NCI-H2196 treated with DMSO at 0.1 percent for 48 hours (cell line): ENCODE data around the gene MIEF2.

ENCODE experiments used
- DNase-seq: peaks from one replicate; lab custom pipeline; 2025; ENCODE audit not compliant: unreplicated experiment; lab: John Stamatoyannopoulos, UW

Gene MIEF2

DNA sequence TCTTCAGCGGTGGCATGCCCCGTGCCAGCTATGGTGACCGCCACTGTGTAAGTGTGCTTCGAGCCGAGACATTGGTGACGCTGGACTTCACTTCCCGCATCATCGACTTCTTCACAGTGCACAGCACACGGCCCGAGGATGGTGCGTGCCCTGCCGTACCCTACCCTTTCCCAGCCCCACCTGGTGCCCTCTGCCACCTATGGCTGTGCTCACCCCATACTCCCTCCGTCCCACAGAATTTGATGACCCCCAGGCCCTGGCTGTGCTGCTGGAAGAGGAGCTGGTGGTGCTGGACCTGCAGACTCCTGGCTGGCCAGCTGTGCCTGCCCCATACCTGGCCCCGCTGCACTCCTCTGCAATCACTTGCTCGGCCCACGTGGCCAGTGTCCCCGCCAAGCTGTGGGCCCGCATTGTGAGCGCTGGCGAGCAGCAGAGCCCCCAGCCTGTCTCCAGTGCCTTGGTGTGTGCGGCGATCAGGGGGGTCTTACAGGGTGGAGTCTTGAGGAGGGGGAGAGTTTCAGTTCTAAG is 25.5 kb upstream of the MIEF2 start:
- DNase-seq: no peak

DNA sequence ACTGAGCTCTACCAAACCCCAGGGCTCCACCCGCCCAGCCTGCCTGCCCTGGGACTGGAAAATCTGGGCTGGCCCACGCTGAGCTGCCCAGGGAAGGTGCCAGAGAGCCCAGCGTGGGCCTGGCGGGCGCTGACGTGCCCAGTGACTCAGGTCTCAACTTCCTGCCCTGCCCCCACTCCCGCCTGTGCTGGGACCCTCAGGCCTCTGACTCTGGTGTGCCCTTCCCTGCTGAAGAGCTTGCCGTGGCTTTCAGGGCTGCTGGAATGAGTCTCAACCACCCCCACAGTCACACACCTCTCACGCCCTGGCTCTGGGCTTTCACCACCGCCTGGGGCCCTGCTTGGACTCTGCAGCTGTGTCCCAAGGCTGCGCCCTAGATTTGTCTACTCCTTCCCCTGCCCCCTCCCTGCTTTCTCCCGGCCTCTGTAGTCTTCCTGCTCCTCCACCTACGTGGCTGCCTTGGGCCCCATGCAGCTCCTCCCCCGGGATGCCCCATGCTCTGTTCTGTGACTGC is 24.7 kb upstream of the MIEF2 start:
- no peak for DNase-seq

DNA sequence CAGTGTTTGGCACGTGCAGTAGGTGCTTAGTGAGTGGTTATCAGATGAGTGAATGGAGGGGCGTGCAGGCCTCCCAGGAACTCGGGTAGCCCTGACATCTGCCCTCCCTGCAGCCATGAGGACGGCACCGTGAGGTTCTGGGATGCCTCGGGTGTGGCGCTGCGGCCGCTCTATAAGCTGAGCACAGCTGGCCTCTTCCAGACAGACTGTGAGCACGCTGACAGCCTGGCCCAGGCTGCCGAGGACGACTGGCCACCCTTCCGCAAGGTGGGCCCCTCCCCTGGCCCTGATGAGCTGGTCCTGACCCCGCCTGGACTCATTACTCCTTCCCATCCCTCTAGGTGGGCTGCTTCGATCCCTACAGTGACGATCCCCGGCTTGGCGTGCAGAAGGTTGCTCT is 24.0 kb upstream of the MIEF2 start:
- DNase-seq: no peak

DNA sequence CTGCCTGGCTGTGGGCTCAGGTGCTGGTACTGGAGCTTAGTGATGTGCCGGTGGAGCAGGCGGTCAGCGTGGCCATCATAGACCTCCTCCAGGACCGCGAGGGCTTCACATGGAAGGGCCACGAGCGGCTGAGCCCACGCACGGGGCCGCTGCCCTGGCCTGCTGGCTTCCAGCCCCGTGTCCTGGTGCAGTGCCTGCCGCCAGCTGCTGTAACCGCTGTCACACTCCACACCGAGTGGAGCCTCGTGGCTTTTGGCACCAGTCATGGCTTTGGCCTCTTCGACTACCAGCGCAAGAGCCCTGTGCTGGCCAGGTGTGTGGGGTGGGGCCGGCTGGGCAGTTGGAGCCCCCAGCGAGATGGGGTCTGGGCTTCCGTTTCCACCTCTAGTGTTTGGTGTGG is 23.0 kb upstream of the MIEF2 start:
- DNase-seq: no peak

DNA sequence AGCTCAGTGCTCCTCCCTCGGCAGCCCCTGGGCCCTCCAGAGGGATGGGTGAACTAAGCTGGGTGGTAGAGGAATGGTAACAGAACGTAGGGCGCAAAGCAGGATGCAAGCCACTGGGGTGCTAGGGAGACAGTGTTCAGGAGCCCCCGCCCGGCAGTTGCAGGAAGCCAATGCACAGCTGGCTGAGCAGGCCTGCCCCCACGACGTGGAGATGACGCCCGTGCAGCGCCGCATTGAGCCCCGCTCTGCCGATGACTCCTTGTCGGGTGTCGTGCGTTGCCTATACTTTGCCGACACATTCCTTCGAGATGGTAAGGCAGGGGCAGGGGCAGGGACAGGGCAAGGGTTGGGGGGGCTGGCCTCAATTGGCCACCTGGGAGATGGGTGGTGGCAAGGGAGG is 22.2 kb upstream of the MIEF2 start:
- no peak for DNase-seq

DNA sequence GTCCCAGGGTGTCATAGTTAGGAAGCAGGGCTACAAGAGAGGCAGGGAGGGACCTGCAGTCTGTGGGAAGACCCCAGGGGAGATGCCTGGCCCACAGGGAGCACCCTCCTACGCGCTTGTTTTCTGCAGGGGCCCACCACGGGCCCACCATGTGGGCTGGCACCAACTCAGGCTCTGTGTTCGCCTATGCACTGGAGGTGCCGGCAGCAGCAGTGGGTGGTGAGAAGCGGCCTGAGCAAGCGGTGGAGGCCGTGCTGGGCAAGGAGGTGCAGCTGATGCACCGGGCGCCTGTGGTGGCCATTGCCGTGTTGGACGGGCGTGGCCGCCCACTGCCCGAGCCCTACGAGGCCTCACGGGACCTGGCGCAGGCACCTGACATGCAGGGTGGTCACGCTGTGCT is 20.0 kb upstream of the MIEF2 start:
- DNase-seq: no peak

DNA sequence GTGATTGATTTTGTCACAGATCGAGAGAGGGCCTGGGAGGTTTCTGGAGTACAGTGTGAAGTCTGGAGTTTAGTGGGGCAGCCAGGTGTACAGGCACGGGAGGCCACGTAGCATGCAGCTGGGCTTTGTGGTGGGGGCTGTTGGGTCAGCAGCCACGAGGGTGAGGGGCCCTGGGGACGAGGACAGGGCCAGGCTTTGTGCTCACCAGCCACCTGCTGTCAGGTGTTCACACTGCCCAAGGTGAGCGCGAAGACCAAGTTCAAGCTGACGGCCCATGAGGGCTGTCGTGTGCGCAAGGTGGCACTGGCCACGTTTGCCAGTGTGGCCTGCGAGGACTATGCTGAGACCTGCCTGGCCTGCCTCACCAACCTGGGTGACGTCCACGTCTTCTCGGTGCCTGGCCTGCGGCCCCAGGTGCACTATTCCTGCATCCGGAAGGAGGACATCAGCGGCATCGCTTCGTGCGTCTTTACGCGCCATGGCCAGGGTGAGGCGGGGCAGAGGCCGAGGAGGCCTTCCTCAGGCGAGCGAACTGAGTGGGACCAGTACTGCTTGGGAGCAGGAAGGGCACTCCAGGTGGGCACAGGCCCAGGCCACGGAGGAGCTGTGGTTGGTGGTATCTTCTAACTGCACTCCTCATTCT is 19.1 kb upstream of the MIEF2 start:
- DNase-seq: no peak

DNA sequence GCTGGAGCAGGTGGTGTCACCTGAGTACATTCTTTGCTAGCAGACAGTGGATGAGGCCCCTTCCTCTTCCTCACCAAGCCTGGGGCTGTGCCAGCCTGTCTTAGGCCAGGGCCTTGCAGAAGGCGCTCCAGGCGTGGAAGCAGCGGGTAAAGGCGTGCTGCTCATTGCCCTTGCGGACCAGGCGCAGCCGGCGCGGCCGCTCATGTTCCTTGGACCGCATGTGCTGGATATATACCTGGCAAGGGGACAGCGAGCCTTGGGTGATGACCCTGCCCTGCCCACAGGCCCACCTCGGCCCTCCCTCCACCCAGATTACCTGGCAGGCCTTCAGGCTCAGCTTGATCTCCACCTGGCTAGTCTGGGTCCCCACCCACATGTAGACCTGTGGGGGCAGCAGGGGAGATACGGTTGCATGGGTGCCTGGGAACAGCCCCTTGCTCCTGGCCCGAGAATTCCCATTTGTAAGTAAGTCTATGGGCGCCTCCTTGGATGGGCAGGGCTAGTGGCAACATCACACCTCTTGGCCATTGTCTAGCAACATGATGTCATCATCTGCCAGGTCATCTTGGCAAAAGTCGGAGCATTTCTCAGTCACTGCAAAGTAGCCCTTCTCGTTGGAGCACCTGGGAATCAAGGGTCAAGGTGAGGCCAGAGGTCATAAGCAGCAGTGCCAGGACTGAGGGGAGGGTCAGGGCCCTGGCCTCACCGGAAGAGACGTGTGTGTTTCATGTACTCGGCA is 15.3 kb upstream of the MIEF2 start:
- DNase-seq: no peak

DNA sequence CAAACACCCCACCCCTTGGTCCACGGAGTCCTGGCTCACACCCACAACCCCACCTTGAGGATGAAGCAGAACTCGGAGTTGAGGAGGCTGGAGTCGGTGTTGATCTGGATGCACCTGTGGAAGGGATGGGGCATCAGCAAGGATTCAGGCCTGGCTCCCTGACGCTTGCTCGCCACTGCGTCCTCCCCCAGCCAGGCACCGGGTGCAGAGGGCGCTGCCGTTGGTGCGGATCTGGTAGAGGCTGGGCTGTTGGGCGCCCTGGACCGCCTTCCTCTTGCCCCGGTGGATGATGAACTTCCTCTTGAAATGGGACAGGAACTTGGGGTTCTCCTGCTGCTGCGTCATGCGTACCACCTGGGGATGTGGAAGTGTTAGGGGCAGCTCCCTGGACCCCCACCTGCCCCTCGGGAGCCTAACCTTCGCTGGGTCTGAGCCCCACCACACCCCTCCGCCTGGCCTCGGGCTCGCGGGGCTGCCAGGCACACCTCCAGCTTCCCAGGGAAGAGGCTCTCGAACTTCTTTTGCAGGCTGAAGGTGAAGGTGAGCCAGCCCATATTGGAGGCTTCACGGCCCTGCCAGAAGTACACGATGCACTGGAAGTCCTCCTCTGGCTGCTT is 14.2 kb upstream of the MIEF2 start:
- DNase-seq: no peak

DNA sequence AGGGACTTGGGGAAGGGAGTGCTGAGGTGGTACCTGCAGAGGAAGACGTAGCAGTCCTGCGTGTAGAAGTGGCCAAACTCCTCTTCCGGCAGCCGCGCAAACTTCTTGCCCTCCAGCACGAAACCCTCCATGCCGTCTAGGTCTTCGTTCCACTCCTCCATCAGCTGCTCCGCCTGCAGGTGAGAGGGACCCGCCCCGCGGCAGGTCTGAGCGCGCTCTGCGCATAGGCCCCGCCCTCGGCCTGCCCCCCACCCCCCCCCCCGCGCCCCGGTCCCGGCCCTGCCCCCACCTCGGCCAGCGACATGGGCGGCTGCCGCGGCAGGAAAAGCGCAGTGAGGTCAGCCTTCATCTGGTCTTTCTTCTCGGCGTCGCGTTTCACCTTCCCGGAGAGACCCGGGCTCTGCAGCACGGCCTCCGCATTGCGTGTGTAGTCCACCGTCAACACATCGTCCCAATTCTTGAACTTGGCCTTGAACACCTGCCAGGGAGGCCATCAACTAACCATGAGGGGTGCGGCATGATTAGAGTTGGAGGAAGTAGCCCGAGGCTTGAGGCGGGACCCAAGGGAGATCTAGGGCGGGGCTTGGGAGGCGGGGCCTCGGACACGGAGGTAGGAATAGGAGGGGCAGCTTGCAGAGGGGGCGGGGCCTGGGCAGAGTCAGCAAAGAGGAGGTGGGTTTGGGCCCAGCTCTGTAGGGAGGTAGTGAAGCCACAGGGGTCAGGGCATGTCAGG is 13.4 kb upstream of the MIEF2 start:
- peak; percentile 68 for DNase-seq

DNA sequence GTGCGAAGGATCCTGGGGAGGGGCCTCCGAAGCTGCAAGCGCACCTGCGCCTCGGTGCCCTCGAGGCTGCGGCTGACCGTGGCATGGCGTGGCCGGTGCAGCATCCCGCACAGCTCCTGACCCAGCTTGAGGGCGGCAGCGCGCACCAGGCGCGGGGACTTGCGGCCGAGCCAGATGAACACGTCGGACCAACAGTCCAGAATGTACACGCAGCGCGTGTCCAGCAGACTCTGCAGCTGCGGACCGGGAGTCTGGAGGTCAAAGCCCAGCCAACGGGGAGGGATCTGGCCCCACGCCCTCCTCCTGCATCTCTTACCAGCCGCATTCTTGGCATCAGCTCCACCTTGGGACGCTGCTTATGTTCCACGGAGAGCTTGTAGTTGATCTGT is 12.9 kb upstream of the MIEF2 start:
- no peak for DNase-seq

DNA sequence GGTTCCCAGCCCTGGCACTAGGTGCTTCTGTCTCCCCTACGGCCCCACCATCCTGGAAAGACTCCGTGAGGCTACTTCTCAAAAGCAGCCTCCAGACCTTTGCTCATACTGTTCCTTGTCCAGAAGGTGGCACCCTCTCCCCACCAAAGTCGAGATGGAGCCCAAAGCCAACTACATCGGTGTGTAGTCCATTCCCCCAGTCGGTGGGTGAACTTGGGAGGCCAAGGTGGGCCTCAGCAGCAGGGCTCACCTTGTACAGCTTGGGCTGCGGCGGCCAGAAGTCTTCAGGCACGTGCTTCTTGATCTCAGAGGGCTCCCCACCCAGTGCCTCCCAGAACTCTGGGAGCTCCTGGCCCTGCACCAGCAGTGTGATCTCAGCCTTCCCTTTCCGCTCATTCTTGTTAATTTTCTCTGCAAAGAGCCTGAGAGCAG is 12.1 kb upstream of the MIEF2 start:
- peak; percentile 29 for DNase-seq

DNA sequence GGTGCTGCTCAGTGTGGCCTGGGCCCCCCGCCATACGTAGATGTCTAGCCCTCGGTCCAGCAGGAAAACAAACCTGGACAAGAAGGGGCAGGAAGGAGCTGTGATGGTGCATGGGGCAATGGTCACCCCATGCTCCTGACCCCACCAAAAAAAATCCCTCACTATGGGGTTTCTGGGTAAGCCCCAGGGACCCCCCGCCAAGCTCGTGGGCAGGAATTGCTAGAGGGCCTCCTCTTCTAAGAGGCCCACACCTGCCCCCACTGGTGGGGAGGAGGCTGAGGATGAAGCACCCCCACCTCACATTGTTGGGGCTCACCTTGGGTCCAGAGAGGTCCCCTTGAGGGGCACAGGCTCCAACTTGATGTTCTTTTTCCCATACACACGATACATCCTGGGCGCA is 11.7 kb upstream of the MIEF2 start:
- no peak for DNase-seq

DNA sequence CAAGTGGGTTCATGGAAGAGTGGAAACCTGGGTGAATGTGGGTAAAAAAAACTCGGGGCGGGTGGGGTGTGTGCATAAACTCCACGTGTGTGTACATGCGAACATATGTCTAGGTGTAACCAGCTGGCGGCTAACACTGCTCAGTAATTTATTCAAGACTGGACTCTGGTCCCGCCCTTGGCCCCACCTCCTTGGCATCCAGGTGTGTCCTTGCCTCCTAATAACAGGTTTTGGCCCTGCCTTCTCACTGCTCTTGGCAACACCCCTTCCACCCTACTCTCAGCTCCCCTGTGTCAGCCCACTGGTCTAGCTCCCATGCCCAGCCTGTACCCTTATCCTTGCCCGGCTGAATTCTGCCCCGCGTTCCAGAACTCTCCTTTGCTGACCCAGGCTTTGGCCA is 10.2 kb upstream of the MIEF2 start:
- peak; percentile 22 for DNase-seq

DNA sequence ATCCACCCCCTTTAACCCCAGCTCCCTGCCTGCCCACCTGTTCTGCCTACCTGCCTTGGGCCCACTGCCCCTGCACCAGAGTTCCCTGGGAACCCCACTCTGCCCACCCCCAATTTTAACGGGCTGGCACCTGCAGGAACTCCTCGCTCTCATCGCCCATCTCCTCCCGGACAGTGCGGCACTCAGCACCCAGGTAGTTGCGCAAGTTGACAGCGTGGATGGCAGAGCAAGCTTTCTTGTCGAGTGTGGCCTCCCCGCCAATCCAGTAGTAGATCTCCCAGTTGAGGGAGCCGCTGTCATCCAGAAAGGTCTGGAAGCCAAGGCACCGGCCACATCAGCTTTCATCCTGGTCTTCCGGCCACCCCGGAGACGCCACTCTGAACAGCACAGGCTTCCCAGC is 9.8 kb upstream of the MIEF2 start:
- DNase-seq: no peak

DNA sequence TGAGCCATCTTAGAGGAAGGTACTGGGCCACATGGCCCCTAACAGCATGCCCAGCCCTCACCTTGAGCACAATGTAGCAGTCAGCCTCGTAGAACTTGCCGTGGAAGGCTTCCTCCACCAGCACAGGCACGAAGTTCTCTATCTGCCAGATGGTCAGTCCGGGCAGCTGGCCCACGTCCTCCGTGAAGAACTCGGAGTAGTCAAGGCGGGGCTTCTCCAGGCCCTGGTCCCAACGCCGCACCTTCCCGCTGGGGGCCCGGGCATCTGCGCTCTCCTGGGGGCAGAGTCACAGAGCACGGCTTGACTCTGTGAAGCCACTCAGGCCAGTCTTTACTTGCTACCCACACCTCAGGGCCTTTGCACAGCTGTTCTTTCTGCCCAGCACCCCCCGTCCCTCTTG is 9.3 kb upstream of the MIEF2 start:
- DNase-seq: no peak

DNA sequence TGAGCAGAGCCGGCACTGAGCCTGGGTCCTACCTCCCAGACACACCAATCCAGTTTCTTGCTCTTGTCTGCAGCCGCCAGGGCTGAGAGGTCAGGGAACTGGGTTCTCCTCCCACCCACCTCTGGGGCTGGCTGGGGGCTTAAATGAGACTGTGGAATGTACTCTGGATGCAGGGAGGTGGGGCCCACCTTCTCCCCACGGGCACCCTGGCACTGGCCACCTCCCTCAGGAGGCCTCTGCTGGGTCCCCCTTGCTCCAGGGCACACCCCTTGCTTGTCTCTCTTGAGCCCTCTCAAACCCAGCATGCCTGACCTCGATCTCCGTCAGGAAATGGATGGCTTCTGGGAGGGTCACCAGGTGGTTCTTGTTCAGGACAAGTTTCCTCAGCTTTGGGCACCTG is 8.3 kb upstream of the MIEF2 start:
- DNase-seq: no peak

DNA sequence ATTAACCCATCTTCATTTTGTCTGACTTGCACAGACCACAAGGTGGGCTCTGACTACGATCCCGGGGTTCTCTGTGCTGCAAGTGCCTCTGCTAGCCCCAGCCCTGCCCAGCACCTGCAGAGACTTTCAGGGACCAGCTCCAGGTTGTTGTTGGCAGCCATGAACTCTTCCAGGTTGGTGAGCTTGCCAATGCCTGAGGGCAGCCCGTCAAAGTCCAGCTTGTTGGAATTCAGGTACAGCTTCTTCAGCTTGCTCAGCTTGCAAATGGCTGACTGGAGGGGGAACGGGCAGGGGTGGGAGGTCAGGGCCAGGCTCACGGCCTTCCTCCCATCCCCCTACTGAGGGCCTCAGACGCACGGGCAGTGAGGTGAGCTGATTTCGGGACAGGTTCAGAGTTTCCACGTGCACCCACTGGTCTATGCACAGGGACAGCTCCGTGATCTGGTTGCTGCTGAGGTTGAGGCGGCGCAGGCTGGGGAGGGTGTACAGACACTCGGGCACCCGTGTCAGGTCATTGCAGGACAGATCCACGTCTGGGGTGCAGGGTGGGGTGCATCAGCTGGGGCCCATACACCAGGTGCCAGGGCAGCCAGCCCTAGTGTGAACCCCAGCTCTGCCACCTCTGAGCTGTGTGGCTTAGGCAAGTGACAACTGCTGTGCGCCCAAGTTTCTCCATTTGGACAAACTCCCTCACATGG is 7.1 kb upstream of the MIEF2 start:
- DNase-seq: no peak

DNA sequence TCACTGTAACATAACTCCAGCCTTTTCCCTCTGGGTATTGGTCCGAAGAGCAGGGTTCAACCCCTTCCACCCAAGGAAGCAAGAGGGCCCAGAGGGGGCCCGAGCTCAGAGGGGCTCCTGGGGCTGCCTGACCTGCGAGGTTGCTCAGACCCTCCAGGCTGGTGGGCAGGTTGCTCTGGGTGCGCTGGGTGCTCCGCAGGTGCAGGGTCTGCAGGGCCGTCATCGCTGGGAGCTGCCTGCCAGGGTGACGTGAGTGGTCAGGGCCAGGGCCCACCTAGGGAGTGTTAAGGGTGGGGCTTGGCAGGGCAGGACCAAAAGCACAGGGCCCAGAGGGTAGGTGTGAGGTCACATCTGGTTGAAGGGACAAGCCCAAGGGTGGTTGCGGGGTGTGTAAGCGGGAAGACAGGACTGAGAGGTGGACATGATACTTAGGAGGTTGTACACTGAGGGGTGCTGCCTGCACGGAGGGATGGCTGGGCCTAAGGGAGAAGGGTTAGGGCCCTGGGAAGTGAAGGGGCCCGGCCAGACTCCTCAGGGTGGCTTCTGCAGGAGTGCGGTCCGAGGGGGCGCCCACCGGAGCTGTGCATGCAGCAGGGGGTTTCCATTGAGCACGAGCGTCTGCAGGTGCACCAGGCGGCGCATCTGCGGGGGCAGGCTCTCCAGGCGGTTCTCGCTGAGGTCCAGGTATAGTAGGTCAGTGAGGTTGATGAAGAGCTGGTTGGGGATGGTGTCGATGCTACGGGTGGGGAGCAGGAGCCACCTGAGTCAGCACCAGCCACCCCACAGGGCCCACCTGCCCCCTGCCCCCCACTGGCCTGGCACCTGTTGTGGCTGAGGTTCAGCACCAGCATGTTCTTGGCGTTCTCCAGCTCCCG is 6.3 kb upstream of the MIEF2 start:
- DNase-seq: no peak
